Tibial artery (tissue), 4 donors: ENCODE data around the gene OPCML.

Source experiments
- DNase-seq, 2 donors: peaks; one replicate each; pipeline ENCODE4 v3.0.0-alpha.2; 2019
- H3K27ac ChIP-seq, 2 donors: fragments of 200-600 bp; sonication (generic) in 1 of 2; 1 replicate in 1 of 2; 2 replicates in 1 of 2; pipeline ENCODE4 v1.5.1; 2018 to 2019; ENCODE audit warnings: mild to moderate bottlenecking in 1 of 2
- H3K27me3 ChIP-seq, 2 donors: fragments of 200-600 bp; sonication (generic) in 1 of 2; one replicate each; pipeline versions ENCODE4 v1.5.1 to v1.6.0; 2016 to 2019
- H3K36me3 ChIP-seq, 3 donors: fragments of 200-600 bp; sonication (generic) in 2 of 3; one replicate each; pipeline ENCODE4 v1.5.1; 2016 to 2019; ENCODE audit warnings: mild to moderate bottlenecking in 2 of 3
- H3K4me1 ChIP-seq, 4 donors: fragments of 200-600 bp; sonication (generic) in 2 of 4; 1 replicate in 3 of 4; 2 replicates in 1 of 4; pipeline ENCODE4 v1.5.1; 2016 to 2019
- H3K4me3 ChIP-seq, 2 donors: fragments of 200-600 bp; sonication (generic) in 1 of 2; 1 replicate in 1 of 2; 2 replicates in 1 of 2; pipeline ENCODE4 v1.5.1; 2018 to 2019; ENCODE audit warnings: mild to moderate bottlenecking in 2 of 2
- H3K9me3 ChIP-seq, 3 donors: fragments of 200-600 bp; sonication (generic) in 1 of 3; one replicate each; pipeline ENCODE4 v1.5.1; 2016 to 2019
- intact Hi-C: fragments of 100-400 bp; cut with DNase I; formaldehyde crosslinking; loops from one replicate; pipeline ENCODE4 v1.15.0; 2023; ENCODE audit warnings: low total_unique reads
- TF ChIP-seq, protein P1 (sequence below), 2 experiments: fragments of 200-600 bp in 1 of 2; fragments of 450-650 bp in 1 of 2; IDR thresholded peaks; one replicate each; pipeline ENCODE4 v1.5.1; 2017 to 2019; ENCODE audit warnings: antibody characterized with exemption in 2 of 2, mild to moderate bottlenecking in 1 of 2, moderate library complexity in 1 of 2

The OPCML gene

DNA sequence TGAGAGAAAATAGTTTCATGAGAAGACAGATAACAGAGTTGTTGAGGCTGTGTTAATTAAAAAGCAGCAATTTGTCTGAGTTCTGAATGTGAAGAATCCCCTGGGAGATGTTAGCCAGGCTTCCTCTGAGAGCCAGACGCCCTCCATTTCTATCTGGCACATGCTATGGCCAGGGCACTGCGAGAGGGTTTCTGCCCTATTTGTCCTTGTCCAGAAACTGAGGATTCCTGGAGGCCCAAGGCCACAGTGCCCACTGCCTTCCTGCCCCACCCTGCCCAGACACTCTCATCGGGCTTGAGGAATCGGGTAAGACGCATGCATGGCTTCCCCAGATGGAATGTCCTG lies 484.6 kb downstream of the OPCML start:
- Histone ChIP-seq H3K9me3 (no peaks in the 10 kb centered on the region), H3K4me3 (no peak overlapping the region), H3K4me1 (no peaks in the 10 kb centered on the region), H3K27me3 (peaks cover 0 to 6% of the 10 kb centered on the region in 2 donors), H3K27ac (no peak overlapping the region), H3K36me3 (no peaks in the 10 kb centered on the region)
- intact Hi-C loops = no loop called here
- TF ChIP-seq, protein P1, sequence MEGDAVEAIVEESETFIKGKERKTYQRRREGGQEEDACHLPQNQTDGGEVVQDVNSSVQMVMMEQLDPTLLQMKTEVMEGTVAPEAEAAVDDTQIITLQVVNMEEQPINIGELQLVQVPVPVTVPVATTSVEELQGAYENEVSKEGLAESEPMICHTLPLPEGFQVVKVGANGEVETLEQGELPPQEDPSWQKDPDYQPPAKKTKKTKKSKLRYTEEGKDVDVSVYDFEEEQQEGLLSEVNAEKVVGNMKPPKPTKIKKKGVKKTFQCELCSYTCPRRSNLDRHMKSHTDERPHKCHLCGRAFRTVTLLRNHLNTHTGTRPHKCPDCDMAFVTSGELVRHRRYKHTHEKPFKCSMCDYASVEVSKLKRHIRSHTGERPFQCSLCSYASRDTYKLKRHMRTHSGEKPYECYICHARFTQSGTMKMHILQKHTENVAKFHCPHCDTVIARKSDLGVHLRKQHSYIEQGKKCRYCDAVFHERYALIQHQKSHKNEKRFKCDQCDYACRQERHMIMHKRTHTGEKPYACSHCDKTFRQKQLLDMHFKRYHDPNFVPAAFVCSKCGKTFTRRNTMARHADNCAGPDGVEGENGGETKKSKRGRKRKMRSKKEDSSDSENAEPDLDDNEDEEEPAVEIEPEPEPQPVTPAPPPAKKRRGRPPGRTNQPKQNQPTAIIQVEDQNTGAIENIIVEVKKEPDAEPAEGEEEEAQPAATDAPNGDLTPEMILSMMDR (IDR thresholded peaks at IDR 0.05) = no peak
- DNase-seq = no peak

DNA sequence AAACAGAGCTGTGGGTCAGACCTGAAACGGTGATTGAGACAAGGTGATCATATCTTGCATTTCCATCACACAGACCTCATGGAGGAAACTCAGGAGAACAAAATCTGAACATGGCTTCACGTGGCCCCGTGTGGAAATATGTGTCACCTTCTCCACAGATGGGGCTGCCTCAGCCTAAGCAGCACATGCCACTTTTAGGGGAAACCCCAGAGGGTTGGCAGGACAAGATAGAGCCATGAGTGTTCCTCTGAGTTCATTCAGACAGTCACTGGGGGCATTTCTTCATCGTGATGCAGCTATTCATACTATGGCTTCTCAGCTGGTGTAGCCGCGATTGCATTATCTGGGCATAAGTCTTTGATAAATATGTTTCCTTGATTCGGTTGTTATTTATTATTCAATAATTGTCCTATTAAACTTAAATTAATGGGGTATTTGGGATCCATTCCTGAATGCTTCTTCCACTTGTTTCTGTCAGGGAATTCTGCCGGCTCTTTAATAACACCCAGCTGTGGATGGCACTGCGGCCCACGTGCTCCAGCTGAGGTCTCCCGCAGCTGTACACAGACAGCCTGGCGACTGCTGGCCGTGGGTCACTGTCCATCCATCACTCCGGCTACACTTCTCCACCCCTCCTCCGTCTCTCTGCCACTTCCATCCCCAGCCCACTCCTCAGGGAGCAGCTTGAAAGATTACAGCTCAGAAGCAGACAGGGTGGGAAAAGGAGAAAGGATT lies 485.1 kb downstream of the OPCML start:
- Histone ChIP-seq H3K27me3 (peaks cover 0 to 6% of the 10 kb centered on the region in 2 donors), H3K4me3 (no peak overlapping the region), H3K9me3 (no peaks in the 10 kb centered on the region), H3K27ac (no peak overlapping the region), H3K36me3 (no peaks in the 10 kb centered on the region), H3K4me1 (no peaks in the 10 kb centered on the region)
- no peak for DNase-seq
- intact Hi-C loops = no loop called here
- TF ChIP-seq, protein P1 (IDR thresholded peaks at IDR 0.05) = no peak

DNA sequence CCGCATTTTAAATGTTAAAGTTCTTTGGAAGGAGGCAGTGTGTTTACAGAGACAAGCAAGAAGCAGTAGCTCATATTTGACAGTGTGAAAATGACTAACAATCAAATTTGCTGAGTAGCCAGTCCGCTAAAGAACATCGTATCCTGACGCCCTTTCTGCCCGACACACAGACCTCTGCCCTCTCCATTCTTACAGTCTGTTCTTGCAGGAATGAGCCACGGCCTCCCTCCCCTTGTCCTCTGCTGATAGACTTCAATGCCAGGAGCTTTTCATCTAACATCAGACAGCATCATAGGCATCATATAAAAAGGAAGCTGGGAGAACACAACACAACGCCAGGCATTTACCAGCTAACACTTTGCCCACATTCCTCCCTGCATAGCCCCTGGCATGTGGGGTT lies 486.0 kb downstream of the OPCML start:
- DNase-seq = no peak
- Histone ChIP-seq H3K4me1 (no peaks in the 10 kb centered on the region), H3K9me3 (no peaks in the 10 kb centered on the region), H3K27me3 (peaks cover 0 to 6% of the 10 kb centered on the region in 2 donors), H3K27ac (no peak overlapping the region), H3K36me3 (no peaks in the 10 kb centered on the region), H3K4me3 (no peak overlapping the region)
- intact Hi-C loops = no loop called here
- TF ChIP-seq, protein P1 (IDR thresholded peaks at IDR 0.05) = no peak

DNA sequence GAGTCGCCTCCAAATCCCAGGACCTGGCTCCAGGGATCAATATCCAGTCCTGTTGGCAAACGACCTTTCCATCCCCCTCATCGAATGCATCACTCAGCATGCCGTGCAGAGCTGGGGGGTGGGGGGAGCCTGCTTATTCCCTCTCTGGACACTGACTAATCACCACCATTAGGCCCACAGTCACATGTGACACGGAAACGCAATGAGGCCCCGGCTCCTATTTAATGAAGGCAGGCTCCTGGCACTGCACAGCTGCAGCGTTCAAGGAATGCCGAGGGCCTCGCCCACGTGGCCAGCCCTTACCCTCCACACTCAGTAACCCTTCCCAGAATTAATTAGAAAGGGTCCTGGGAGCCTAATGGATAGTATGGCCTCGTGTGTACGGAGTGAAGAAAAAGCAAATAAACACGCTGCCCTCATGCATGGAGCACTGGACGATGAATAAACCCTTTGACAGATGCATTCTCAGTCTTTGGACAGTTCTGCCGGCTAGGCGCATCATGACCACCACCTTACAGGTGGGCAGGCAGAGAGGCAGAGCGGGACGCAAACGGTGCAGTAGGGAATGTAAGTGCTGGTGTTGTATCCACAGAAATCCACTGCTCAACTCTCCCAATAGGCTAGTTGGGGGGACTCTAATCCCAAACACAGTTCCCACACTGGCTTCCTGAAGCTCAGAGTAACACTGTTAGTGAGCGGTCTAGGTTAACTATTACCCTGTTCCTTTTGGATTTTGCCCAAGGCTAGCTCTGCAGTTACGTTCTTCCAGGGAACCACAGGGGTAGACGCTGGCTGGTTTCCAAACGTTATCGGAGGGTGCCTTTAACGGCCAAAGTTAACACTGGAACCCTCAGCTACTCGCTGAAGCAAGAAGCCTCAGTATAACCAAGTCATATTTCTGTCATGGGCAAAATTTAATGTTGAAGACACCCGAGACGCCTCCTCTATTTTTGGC lies 490.1 kb downstream of the OPCML start:
- TF ChIP-seq, protein P1 (IDR thresholded peaks at IDR 0.05) = no peak
- Histone ChIP-seq H3K4me1 (no peaks in the 10 kb centered on the region), H3K4me3 (no peak overlapping the region), H3K36me3 (no peaks in the 10 kb centered on the region), H3K9me3 (no peaks in the 10 kb centered on the region), H3K27me3 (peaks cover 0 to 8% of the 10 kb centered on the region in 2 donors), H3K27ac (no peak overlapping the region)
- DNase-seq = no peak
- intact Hi-C loops = no loop called here

DNA sequence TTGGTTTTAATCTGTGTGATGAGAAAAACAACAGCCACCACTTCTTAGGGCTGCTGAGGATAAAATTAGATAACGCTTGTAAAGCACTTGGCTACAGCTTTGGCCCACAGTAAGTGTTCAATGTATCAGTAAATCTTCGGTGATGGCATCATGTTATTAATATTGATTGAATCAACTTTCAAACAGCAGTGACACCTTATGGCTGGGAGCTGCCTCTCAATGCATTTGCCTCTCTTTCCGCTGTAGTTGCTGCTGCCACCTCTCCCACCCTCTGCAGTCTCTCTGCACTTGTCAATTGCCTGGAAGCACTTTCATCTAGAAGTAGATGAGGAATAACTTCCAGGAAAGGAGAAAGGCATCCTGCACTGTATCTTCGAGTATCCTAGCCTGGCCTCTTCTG lies 491.1 kb downstream of the OPCML start:
- Histone ChIP-seq H3K9me3 (no peaks in the 10 kb centered on the region), H3K4me1 (no peaks in the 10 kb centered on the region), H3K27ac (no peak overlapping the region), H3K4me3 (no peak overlapping the region), H3K27me3 (peaks cover 0 to 8% of the 10 kb centered on the region in 2 donors), H3K36me3 (no peaks in the 10 kb centered on the region)
- intact Hi-C loops = no loop called here
- no peak for DNase-seq
- TF ChIP-seq, protein P1 (IDR thresholded peaks at IDR 0.05) = no peak
